Measurements from ENCODE around the gene PTK7.
"Not testable (repeated sequence)": the region's sequence is repeated elsewhere in the genome, so short reads cannot be mapped to it uniquely, and the experiment has no call there.

PTK7 gene

GRCh38 chr6:43138267-43138666, 62.2 kb downstream of the PTK7 start:
- no peak overlapping the region for H3K4me3 ChIP-seq (ENCODE audit: low read depth, low read length)
- TF ChIP-seq, protein P1, sequence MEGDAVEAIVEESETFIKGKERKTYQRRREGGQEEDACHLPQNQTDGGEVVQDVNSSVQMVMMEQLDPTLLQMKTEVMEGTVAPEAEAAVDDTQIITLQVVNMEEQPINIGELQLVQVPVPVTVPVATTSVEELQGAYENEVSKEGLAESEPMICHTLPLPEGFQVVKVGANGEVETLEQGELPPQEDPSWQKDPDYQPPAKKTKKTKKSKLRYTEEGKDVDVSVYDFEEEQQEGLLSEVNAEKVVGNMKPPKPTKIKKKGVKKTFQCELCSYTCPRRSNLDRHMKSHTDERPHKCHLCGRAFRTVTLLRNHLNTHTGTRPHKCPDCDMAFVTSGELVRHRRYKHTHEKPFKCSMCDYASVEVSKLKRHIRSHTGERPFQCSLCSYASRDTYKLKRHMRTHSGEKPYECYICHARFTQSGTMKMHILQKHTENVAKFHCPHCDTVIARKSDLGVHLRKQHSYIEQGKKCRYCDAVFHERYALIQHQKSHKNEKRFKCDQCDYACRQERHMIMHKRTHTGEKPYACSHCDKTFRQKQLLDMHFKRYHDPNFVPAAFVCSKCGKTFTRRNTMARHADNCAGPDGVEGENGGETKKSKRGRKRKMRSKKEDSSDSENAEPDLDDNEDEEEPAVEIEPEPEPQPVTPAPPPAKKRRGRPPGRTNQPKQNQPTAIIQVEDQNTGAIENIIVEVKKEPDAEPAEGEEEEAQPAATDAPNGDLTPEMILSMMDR (IDR thresholded peaks at IDR 0.05; ENCODE audit: borderline replicate concordance, insufficient read depth, low read depth, low read length), result no peak

DNA sequence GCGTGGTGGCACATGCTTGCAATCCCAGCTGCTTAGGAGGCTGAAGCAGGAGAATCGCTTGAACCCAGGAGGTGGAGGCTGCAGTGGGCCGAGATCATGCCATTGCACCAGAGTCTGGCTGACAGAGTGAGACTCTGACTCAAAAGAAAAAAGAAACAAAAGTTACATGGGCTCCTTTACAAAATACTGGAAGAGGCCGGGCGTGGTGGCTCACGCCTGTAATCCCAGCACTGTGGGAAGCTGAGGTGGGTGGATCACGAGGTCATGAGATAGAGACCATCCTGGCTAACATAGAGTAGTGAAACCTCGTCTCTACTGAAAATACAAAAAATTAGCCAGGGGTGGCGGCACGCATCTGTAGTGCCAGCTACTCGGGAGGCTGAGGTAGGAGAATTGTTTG, 63.9 kb downstream of the PTK7 start:
- not testable (repeated sequence) for H3K4me3 ChIP-seq (ENCODE audit: low read depth, low read length)

GRCh38 chr6:43141644-43142043, 65.5 kb downstream of the PTK7 start:
- TF ChIP-seq, protein P1 (IDR thresholded peaks at IDR 0.05; ENCODE audit: borderline replicate concordance, insufficient read depth, low read depth, low read length), result no peak
- H3K4me3 ChIP-seq (ENCODE audit: low read depth, low read length), result no peak overlapping the region

DNA sequence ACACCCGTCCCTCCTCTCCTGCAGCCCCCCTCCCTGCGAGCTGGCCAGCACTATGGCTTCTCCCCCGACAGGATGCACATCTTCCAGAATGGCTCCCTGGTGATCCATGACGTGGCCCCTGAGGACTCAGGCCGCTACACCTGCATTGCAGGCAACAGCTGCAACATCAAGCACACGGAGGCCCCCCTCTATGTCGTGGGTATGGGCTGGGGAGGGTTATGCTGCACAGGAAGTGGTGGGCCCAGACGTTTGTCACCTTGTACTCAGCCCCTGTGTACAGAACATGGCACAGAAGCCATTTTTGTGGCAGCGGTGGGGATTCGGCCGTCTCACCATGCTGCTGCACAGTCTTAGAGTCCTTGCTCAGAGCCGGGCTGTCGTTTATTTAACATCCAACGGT, 66.0 kb downstream of the PTK7 start:
- H3K4me3 ChIP-seq (ENCODE audit: low read depth, low read length), result no peak overlapping the region
- TF ChIP-seq, protein P1 (IDR thresholded peaks at IDR 0.05; ENCODE audit: borderline replicate concordance, insufficient read depth, low read depth, low read length), result no peak

GRCh38 chr6:43143235-43144128, 67.4 kb downstream of the PTK7 start:
- H3K4me3 ChIP-seq (ENCODE audit: low read depth, low read length), result no peak overlapping the region
- TF ChIP-seq, protein P1 (IDR thresholded peaks at IDR 0.05; ENCODE audit: borderline replicate concordance, insufficient read depth, low read depth, low read length), result peak; percentile 96

GRCh38 chr6:43144879-43145278, 68.8 kb downstream of the PTK7 start:
- no peak overlapping the region for H3K4me3 ChIP-seq (ENCODE audit: low read depth, low read length)
- TF ChIP-seq, protein P1 (IDR thresholded peaks at IDR 0.05; ENCODE audit: borderline replicate concordance, insufficient read depth, low read depth, low read length), result no peak

GRCh38 chr6:43146261-43146660, 70.1 kb downstream of the PTK7 start:
- no peak overlapping the region for H3K4me3 ChIP-seq (ENCODE audit: low read depth, low read length)
- TF ChIP-seq, protein P1 (IDR thresholded peaks at IDR 0.05; ENCODE audit: borderline replicate concordance, insufficient read depth, low read depth, low read length), result no peak
